K562 (cell line): ENCODE measurements around the gene DGUOK. TPM values are rescaled to one million over a fixed set of nuclear protein-coding genes. Genes with fewer than 3 reads are reported as not detected.
A peak's percentile ranks its signal among the peaks of the same experiment; 100 is the strongest.

Source experiments
- ARNT ChIP-seq, 2 experiments: fragments of 450-650 bp; IDR thresholded peaks; 2 replicates each; pipeline ENCODE4 v1.6.1; 2016; ENCODE audit warnings: mild to moderate bottlenecking in 1 of 2
- ATF2 ChIP-seq: sonication (generic); formaldehyde crosslinking; IDR thresholded peaks from 2 replicates; pipeline ENCODE4 v1.8.1; 2022; ENCODE audit warnings: missing genetic modification reagents
- BHLHE40 ChIP-seq: IDR thresholded peaks from 2 replicates; pipeline ENCODE4 v1.6.1; 2011; ENCODE audit warnings: low read length, improper control_type of control experiment
- C11orf30 ChIP-seq: fragments of 450-650 bp; IDR thresholded peaks from 2 replicates; pipeline ENCODE4 v1.6.1; 2016; ENCODE audit warnings: low read depth, mild to moderate bottlenecking
- CEBPG ChIP-seq, 3 experiments: fragments of 200-800 bp in 1 of 3; sonication (Bioruptor generic) in 1 of 3; sonication (generic) in 1 of 3; formaldehyde crosslinking in 1 of 3; IDR thresholded peaks in 2 of 3; conservative IDR thresholded peaks in 1 of 3; 2 replicates each; pipeline versions ENCODE4 v1.6.1 to v1.8.0; 2016 to 2022; ENCODE audit warnings: missing compliant biosample characterization in 2 of 3, missing genetic modification characterization in 2 of 3, mild to moderate bottlenecking in 1 of 3, missing genetic modification reagents in 1 of 3
- GATAD2B ChIP-seq: fragments of 450-650 bp; IDR thresholded peaks from 2 replicates; pipeline ENCODE4 v1.6.1; 2017; ENCODE audit warnings: mild to moderate bottlenecking, borderline replicate concordance
- HDAC6 ChIP-seq: IDR thresholded peaks from 2 replicates; pipeline ENCODE4 v1.6.1; 2012; ENCODE audit warnings: low read depth, mild to moderate bottlenecking, control low read depth, inconsistent platforms, low read length, moderate library complexity
- KDM1A ChIP-seq, 2 experiments: fragments of 450-650 bp; IDR thresholded peaks; 2 replicates each; pipeline ENCODE4 v1.6.1; 2016; ENCODE audit warnings: mild to moderate bottlenecking in 2 of 2
- MEIS2 ChIP-seq: fragments of 450-650 bp; IDR thresholded peaks from 2 replicates; pipeline ENCODE4 v1.6.1; 2014; ENCODE audit warnings: mild to moderate bottlenecking; ENCODE audit not compliant: partially characterized antibody
- NBN ChIP-seq: fragments of 450-650 bp; IDR thresholded peaks from 2 replicates; pipeline ENCODE4 v1.6.1; 2016; ENCODE audit warnings: low read depth, mild to moderate bottlenecking
- POLR3G ChIP-seq: IDR thresholded peaks from 2 replicates; pipeline ENCODE4 v1.6.1; 2011; ENCODE audit not compliant: insufficient read length, insufficient replicate concordance; ENCODE audit errors: extremely low read depth
- SP1 ChIP-seq: sonication (generic); formaldehyde crosslinking; IDR thresholded peaks from 2 replicates; pipeline ENCODE4 v1.8.1; 2022; ENCODE audit warnings: mild to moderate bottlenecking, missing genetic modification reagents
- TCF7L2 ChIP-seq: fragments of 150-350 bp; IDR thresholded peaks from 2 replicates; pipeline ENCODE4 v1.6.1; 2016; ENCODE audit warnings: low read depth, mild to moderate bottlenecking, low read length, moderate library complexity
- TEAD2 ChIP-seq: fragments of 450-650 bp; IDR thresholded peaks from 2 replicates; pipeline ENCODE4 v1.6.1; 2016; ENCODE audit warnings: missing genetic modification characterization, control low read depth, missing compliant biosample characterization
- TEAD4 ChIP-seq, 2 experiments: sonication (generic) in 1 of 2; formaldehyde crosslinking in 1 of 2; IDR thresholded peaks; 2 replicates each; pipeline versions ENCODE4 v1.6.1 to v1.8.0; 2012 to 2022; ENCODE audit warnings: borderline replicate concordance in 1 of 2, inconsistent platforms in 1 of 2, low read length in 1 of 2, mild to moderate bottlenecking in 1 of 2, missing genetic modification reagents in 1 of 2
- ZNF12 ChIP-seq: sonication (generic); formaldehyde crosslinking; IDR thresholded peaks from 2 replicates; pipeline ENCODE4 v1.4.0; 2020; ENCODE audit warnings: mild to moderate bottlenecking, missing genetic modification reagents
- ZNF324 ChIP-seq: fragments of 250-450 bp; sonication (Bioruptor Pico); IDR thresholded peaks from 2 replicates; pipeline ENCODE4 v1.4.0; 2020; ENCODE audit warnings: mild to moderate bottlenecking
- ZNF76 ChIP-seq: fragments of 250-450 bp; sonication (Bioruptor Pico); IDR thresholded peaks from 2 replicates; pipeline ENCODE4 v1.4.0; 2020; ENCODE audit warnings: mild to moderate bottlenecking, moderate library complexity, borderline replicate concordance
- polyA plus RNA-seq, 8 experiments: library from polyadenylated mRNA; depleted of rRNA in 4 of 8; stranded (reverse) in 5 of 8; unstranded in 3 of 8; fragments of >200 nt; fragmentation: Nextera tagmentation in 2 of 8; fragmentation: Illumina TruSeq in 1 of 8; extraction: Ambion mirVana in 2 of 8; extraction: Trizol in 1 of 8; gene quantifications; 2 replicates each; pipeline versions ENCODE4 v1.2.1 to v1.2.3, GENCODE V29; 2011 to 2014; ENCODE audit warnings: inconsistent platforms in 1 of 8, missing spikeins in 1 of 8
- total RNA-seq, 7 experiments: library from RNA; depleted of rRNA in 6 of 7; stranded (reverse); fragments of >200 nt in 6 of 7; fragmentation: Illumina TruSeq in 2 of 7; extraction: Trizol in 2 of 7; gene quantifications; 2 replicates each; pipeline versions ENCODE4 v1.2.1 to v1.2.3, GENCODE V29; 2011 to 2021; ENCODE audit warnings: low replicate concordance in 1 of 7
- TF ChIP-seq, protein P1 (sequence below): sonication (generic); IDR thresholded peaks from 2 replicates; pipeline ENCODE4 v1.6.1; 2016

DGUOK gene
- total and polyA plus RNA-seq, 9 of the 15 experiments (the other 6 are each of a cell fraction or from before 2014, with no cell fraction given) = 67.0 to 288 (median 126) TPM

DNA sequence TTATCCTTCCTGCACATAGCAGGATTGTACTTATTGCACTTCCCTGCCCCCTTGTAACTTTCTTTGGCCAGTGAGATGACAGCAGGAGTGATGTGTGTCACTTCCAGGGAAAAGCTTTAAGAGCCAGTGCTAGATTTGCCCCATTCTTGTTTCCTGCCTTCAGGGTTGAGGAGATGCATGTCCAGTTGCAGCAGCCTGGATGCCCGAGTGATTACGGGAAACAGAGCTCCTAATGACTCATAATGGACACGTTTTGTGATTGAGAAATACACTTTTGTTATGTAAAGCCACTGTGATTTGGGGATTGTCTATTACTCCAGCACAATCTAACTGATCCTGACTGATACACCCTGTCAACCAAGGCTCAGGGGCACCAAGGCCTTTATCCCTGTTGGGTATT, 53.0 kb downstream of the DGUOK start (continued):
- TF ChIP-seq ATF2 (CRISPR knock-in tag) (no peak), ZNF12 (CRISPR knock-in tag) (0 out of 2 replicates have a peak, but pooled peaks have one; percentile 66), ZNF324 (CRISPR knock-in tag) (no peak), TEAD4 (IDR thresholded peaks at IDR 0.05; ENCODE audit: low read length) (no peak), TEAD4 (CRISPR knock-in tag; IDR thresholded peaks at IDR 0.05; ENCODE audit: borderline replicate concordance) (no peak), GATAD2B (no peak), BHLHE40 (peak; percentile 9; the same call in 1 of the 2 replicates), CEBPG (CRISPR knock-in tag; IDR thresholded peaks at IDR 0.05) (no peak), CEBPG (tag; conservative IDR thresholded peaks at IDR 0.05 in 1 of 2, IDR thresholded peaks at IDR 0.05 in 1 of 2) (peak in 1 of 2 experiments; percentile 32; a peak in 1 of 4 replicates), SP1 (no peak), ARNT (IDR thresholded peaks at IDR 0.05) (0 out of 4 replicates have a peak, but pooled peaks of 1 of the 2 experiments have one; percentile 35), C11orf30 (no peak), TEAD2 (tag) (no peak), MEIS2 (peak; percentile 11), ZNF76 (CRISPR knock-in tag) (no peak), HDAC6 (no peak), KDM1A (IDR thresholded peaks at IDR 0.05) (peak; percentile 43 to 49; a peak in 2 of 4 replicates), NBN (0 out of 2 replicates have a peak, but pooled peaks have one; percentile 26), POLR3G (no peak), TCF7L2 (no peak)
- TF ChIP-seq, protein P1, sequence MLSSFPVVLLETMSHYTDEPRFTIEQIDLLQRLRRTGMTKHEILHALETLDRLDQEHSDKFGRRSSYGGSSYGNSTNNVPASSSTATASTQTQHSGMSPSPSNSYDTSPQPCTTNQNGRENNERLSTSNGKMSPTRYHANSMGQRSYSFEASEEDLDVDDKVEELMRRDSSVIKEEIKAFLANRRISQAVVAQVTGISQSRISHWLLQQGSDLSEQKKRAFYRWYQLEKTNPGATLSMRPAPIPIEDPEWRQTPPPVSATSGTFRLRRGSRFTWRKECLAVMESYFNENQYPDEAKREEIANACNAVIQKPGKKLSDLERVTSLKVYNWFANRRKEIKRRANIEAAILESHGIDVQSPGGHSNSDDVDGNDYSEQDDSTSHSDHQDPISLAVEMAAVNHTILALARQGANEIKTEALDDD = 0 out of 2 replicates have a peak, but pooled peaks have one; percentile 22
